Testis (tissue), 2 donors: ENCODE results near the gene PGAM4.

Experiments used
- POLR2A ChIP-seq: fragments of 450-650 bp; IDR thresholded peaks from one replicate; pipeline ENCODE4 v1.6.1; 2017; ENCODE audit warnings: antibody characterized with exemption, mild to moderate bottlenecking, moderate library complexity
- TF ChIP-seq, protein P1 (sequence below), 3 experiments: fragments of 450-650 bp in 2 of 3; fragments of 200-600 bp in 1 of 3; sonication (generic) in 1 of 3; IDR thresholded peaks; one replicate each; pipeline ENCODE4 v1.5.1; 2016 to 2019; ENCODE audit warnings: antibody characterized with exemption in 3 of 3, mild to moderate bottlenecking in 2 of 3, moderate library complexity in 1 of 3

- TF ChIP-seq, protein P1, sequence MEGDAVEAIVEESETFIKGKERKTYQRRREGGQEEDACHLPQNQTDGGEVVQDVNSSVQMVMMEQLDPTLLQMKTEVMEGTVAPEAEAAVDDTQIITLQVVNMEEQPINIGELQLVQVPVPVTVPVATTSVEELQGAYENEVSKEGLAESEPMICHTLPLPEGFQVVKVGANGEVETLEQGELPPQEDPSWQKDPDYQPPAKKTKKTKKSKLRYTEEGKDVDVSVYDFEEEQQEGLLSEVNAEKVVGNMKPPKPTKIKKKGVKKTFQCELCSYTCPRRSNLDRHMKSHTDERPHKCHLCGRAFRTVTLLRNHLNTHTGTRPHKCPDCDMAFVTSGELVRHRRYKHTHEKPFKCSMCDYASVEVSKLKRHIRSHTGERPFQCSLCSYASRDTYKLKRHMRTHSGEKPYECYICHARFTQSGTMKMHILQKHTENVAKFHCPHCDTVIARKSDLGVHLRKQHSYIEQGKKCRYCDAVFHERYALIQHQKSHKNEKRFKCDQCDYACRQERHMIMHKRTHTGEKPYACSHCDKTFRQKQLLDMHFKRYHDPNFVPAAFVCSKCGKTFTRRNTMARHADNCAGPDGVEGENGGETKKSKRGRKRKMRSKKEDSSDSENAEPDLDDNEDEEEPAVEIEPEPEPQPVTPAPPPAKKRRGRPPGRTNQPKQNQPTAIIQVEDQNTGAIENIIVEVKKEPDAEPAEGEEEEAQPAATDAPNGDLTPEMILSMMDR (IDR thresholded peaks at IDR 0.05), result no peak
- TF ChIP-seq POLR2A, result no peak
Observed at GRCh38 chrX:77938083-77938680, 31.3 kb downstream of the PGAM4 start.
